GM23248 (cell line): Measurements from ENCODE around the gene CMTM7. TPM values are rescaled to one million over a fixed set of nuclear protein-coding genes. Genes with fewer than 3 reads are reported as not detected.

Experiments
- DNase-seq: peaks from one replicate; pipeline ENCODE4 v3.0.0-alpha.2; 2015
- H2AFZ ChIP-seq: fragments of 200-600 bp; sonication (generic); 2 replicates; pipeline ENCODE4 v1.6.1; 2016; ENCODE audit warnings: antibody characterized with exemption
- H3F3A ChIP-seq: fragments of 200-600 bp; sonication (generic); 2 replicates; pipeline ENCODE4 v1.6.1; 2016; ENCODE audit warnings: mild to moderate bottlenecking, antibody characterized with exemption, mixed run types; ENCODE audit not compliant: insufficient read depth
- H3K27ac ChIP-seq: fragments of 200-600 bp; sonication (generic); 2 replicates; pipeline ENCODE4 v1.5.1; 2016; ENCODE audit warnings: mild to moderate bottlenecking
- H3K27me3 ChIP-seq: fragments of 200-600 bp; sonication (generic); replicated peaks from 2 replicates; pipeline ENCODE4 v1.6.1; 2016; ENCODE audit warnings: mild to moderate bottlenecking; ENCODE audit not compliant: insufficient read depth
- H3K36me3 ChIP-seq: fragments of 200-600 bp; sonication (generic); 2 replicates; pipeline ENCODE4 v1.6.1; 2016; ENCODE audit warnings: low read depth, mild to moderate bottlenecking
- H3K4me1 ChIP-seq: fragments of 200-600 bp; sonication (generic); 2 replicates; pipeline ENCODE4 v1.6.1; 2016; ENCODE audit warnings: mild to moderate bottlenecking; ENCODE audit not compliant: insufficient read depth
- H3K4me2 ChIP-seq: fragments of 200-600 bp; sonication (generic); one replicate; pipeline ENCODE4 v1.6.1; 2016; ENCODE audit warnings: mild to moderate bottlenecking; ENCODE audit not compliant: unreplicated experiment
- H3K4me3 ChIP-seq: fragments of 200-600 bp; sonication (generic); 2 replicates; pipeline ENCODE4 v1.5.1; 2016; ENCODE audit warnings: mild to moderate bottlenecking
- H3K79me2 ChIP-seq: fragments of 200-600 bp; sonication (generic); 2 replicates; pipeline ENCODE4 v1.6.1; 2016; ENCODE audit warnings: mild to moderate bottlenecking; ENCODE audit not compliant: insufficient read depth
- H3K9ac ChIP-seq: fragments of 200-600 bp; sonication (generic); 2 replicates; pipeline ENCODE4 v1.6.1; 2016; ENCODE audit warnings: mild to moderate bottlenecking
- H3K9me2 ChIP-seq: fragments of 200-600 bp; sonication (generic); 2 replicates; pipeline ENCODE4 v1.6.1; 2016; ENCODE audit warnings: mixed run types, mild to moderate bottlenecking, moderate library complexity; ENCODE audit not compliant: insufficient read depth
- H3K9me3 ChIP-seq: fragments of 200-600 bp; sonication (generic); one replicate; pipeline ENCODE4 v1.6.1; 2017; ENCODE audit warnings: low read depth
- H4K20me1 ChIP-seq: fragments of 200-600 bp; sonication (generic); 2 replicates; pipeline ENCODE4 v1.6.0; 2016; ENCODE audit not compliant: insufficient read depth
- EZH2 ChIP-seq: fragments of 200-600 bp; sonication (generic); IDR thresholded peaks from 2 replicates; pipeline ENCODE4 v1.6.1; 2018; ENCODE audit warnings: antibody characterized with exemption, mild to moderate bottlenecking; ENCODE audit not compliant: insufficient read depth, poor library complexity, severe bottlenecking
- EZH2phosphoT487 ChIP-seq: fragments of 200-600 bp; sonication (generic); IDR thresholded peaks from 2 replicates; pipeline ENCODE4 v1.6.1; 2018; ENCODE audit warnings: antibody characterized with exemption, moderate library complexity, mild to moderate bottlenecking, low read depth; ENCODE audit not compliant: insufficient read depth
- WGBS, 2 experiments: methylation state at CpG; one replicate each; pipeline ENCODE4 v1.1.6; 2015 to 2017; ENCODE audit warnings: low lambda C conversion rate in 2 of 2, low coverage in 1 of 2; ENCODE audit errors: missing lambda C conversion rate in 2 of 2; 5-methylcytosine and 5-hydroxymethylcytosine counted together
- in situ Hi-C: fragments of 300-500 bp; cut with MboI; formaldehyde crosslinking; loops from 2 replicates; pipeline ENCODE4 v1.15.0; 2020
- polyA plus RNA-seq: library from polyadenylated mRNA; unstranded; fragments of >200 nt; fragmentation: Nextera tagmentation; extraction: Ambion mirVana; gene quantifications from 2 replicates; pipeline ENCODE4 v1.2.1, GENCODE V29; 2016
- total RNA-seq: library from RNA; depleted of rRNA; stranded (reverse); fragments of >200 nt; shearing (Covaris generic); gene quantifications from 2 replicates; pipeline ENCODE4 v1.2.3, GENCODE V29; 2014

The CMTM7 gene
- total and polyA plus RNA-seq, 2 experiments from 2014 or later, result 6.3 to 23.0 TPM

DNA sequence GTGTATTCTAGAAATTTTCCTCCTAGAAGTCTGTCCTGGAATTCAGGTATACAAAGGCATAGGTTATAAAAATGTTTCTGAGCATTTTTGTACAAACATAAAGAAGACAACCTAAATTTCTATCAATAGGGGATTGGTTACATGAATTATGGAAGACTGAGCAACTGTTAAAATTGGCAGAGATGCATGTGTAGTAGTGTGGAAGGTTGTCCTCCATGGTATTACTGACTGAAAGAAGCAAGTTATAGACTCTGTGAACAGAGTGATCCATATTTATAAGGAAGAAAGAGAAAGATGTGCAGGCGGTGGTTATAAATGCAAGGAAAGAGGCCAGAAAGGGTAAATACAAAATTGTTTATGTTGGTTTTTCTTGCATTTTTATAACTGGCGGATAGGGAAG, 38.3 kb upstream of the CMTM7 start:
- no peaks in the 10 kb centered on the region for H3K36me3 ChIP-seq
- H3K27me3 ChIP-seq, result peaks cover 33% of the 10 kb centered on the region
- no peak for DNase-seq
- no peaks in the 10 kb centered on the region for H3K9me2 ChIP-seq
- H3K27ac ChIP-seq, result no peak overlapping the region
- no peak overlapping the region for H2AFZ ChIP-seq
- H3K9ac ChIP-seq, result no peak overlapping the region
- H3K4me1 ChIP-seq, result no peaks in the 10 kb centered on the region
- no peak for TF ChIP-seq EZH2
- TF ChIP-seq EZH2phosphoT487, result no peak
- H3K4me3 ChIP-seq, result no peak overlapping the region
- in situ Hi-C loops, result no loop called here
- H3K79me2 ChIP-seq, result no peaks in the 10 kb centered on the region
- WGBS, 2 experiments, result 55 to 67% methylated on average over 2 of the region's 2 CpGs
- no peak overlapping the region for H3K4me2 ChIP-seq
- no peaks in the 10 kb centered on the region for H3K9me3 ChIP-seq
- no peaks in the 10 kb centered on the region for H3F3A ChIP-seq
- H4K20me1 ChIP-seq, result no peaks in the 10 kb centered on the region

DNA sequence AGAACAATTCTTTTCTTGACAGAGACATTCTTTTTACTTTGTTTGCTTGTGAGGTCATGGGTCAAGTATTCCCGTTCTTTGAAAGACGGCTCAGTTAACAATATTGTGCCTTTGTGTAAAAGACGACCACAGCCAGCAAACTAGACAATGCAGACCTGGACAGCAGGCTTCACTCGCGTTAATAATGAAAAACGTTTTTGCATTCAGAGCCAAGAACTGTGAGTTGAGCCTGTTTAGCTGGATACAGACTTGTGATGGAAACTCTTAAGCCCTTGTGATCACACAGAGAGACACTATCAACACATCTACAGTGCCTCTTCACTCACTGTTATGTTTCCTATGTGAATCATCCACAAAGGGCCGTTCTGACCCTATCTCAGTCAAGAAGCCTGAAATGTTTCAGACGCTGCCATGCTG, 37.3 kb upstream of the CMTM7 start:
- Histone ChIP-seq H3K27ac (no peak overlapping the region), H3K4me3 (no peak overlapping the region), H2AFZ (no peak overlapping the region), H3F3A (no peaks in the 10 kb centered on the region), H3K9me2 (no peaks in the 10 kb centered on the region), H3K4me1 (no peaks in the 10 kb centered on the region), H3K79me2 (no peaks in the 10 kb centered on the region), H3K9ac (no peak overlapping the region), H4K20me1 (no peaks in the 10 kb centered on the region), H3K9me3 (no peaks in the 10 kb centered on the region), H3K4me2 (no peak overlapping the region), H3K27me3 (peaks cover 27% of the 10 kb centered on the region; the same call in 1 of the 2 replicates), H3K36me3 (no peaks in the 10 kb centered on the region)
- in situ Hi-C loops, result no loop called here
- no peak for TF ChIP-seq EZH2phosphoT487
- no peak for TF ChIP-seq EZH2
- no peak for DNase-seq
- 56 to 59% methylated on average over 8 of the region's 8 CpGs for WGBS, 2 experiments

DNA sequence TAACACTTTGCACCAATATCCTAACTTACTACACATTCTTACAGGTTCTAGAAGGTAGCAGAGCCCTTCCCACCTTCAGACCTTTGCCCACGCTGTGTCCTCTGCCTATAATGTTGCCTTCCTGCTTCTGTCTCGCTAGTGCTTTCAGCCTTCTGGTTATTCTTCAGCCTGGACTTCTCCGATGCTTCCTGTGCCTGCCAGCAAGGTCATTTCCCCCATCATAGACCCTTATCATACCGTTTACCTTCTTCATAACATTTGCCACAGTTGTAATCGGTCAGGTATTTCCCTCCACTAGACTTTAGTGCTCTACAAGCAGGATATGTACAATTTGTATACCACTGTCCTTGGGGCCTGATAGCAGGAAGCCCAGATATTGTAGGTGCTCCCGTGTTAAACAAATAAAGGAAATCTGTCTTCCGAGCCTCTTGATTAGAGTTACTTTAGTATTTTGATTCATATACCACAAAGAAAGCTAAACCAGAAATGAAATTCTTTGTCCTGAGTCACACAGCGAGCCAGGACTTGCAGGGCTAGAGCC, 35.8 kb upstream of the CMTM7 start:
- Histone ChIP-seq H3K27me3 (peaks cover 37% of the 10 kb centered on the region; the same call in 1 of the 2 replicates), H3K36me3 (no peaks in the 10 kb centered on the region), H4K20me1 (no peaks in the 10 kb centered on the region), H3F3A (no peaks in the 10 kb centered on the region), H3K4me1 (no peaks in the 10 kb centered on the region), H3K27ac (no peak overlapping the region), H3K9me2 (no peaks in the 10 kb centered on the region), H3K9me3 (no peaks in the 10 kb centered on the region), H3K79me2 (no peaks in the 10 kb centered on the region), H2AFZ (no peak overlapping the region), H3K9ac (no peak overlapping the region), H3K4me2 (no peak overlapping the region), H3K4me3 (no peak overlapping the region)
- TF ChIP-seq EZH2 (no peak), EZH2phosphoT487 (no peak)
- in situ Hi-C loops, result no loop called here
- no peak for DNase-seq
- 53 to 54% methylated on average over 8 of the region's 8 CpGs for WGBS, 2 experiments

DNA sequence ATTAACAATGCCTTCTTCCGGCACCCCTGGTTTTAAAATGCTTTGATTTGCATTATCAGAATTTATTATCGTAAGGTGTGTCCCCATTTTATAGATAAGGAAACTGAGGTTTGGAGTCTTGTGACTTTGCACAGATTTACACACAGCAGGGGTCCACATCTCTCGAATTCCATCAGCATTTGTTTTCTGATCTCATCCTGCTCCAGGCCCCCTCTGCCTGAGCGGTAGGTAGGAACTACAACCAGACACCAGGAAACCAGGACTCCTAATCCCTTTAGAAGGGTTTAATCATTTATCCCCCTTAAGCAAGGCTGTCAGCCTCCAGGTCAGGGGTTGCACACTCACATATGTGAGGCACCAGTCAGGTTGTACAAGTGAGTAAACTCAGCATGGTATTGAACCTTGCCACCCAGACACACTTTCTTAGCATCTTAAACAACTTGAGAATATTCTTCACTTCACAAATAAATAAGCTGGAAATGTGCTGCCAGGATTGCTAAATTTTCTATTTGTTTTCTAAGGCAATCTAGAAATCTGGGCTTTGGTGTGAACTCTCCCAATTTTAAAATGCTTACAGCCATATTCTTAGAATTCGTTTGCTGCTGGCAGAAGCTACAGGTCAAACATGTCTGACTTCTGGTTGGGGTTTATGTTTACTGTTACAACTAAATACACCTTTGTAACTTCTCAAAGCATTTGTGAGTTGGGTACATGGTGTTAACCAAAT, 31.7 kb upstream of the CMTM7 start:
- Histone ChIP-seq H3K9me3 (no peaks in the 10 kb centered on the region), H3K27me3 (peaks cover 27% of the 10 kb centered on the region), H3K4me1 (no peaks in the 10 kb centered on the region), H4K20me1 (no peaks in the 10 kb centered on the region), H3K4me3 (no peak overlapping the region), H3F3A (no peaks in the 10 kb centered on the region), H2AFZ (no peak overlapping the region), H3K27ac (no peak overlapping the region), H3K36me3 (no peaks in the 10 kb centered on the region), H3K4me2 (no peak overlapping the region), H3K79me2 (no peaks in the 10 kb centered on the region), H3K9me2 (no peaks in the 10 kb centered on the region), H3K9ac (no peak overlapping the region)
- DNase-seq, result no peak
- in situ Hi-C loops, result no loop called here
- TF ChIP-seq EZH2, result no peak
- TF ChIP-seq EZH2phosphoT487, result no peak
- WGBS, 2 experiments, result 58 to 62% methylated on average over 5 of the region's 5 CpGs
